ENCODE measurements around the gene COL25A1.

The COL25A1 gene

GRCh38 chr4:108868606-108869227 lies 433.7 kb downstream of the COL25A1 start:
- DNase-seq (ENCODE audit: low spot score) = no peak

GRCh38 chr4:108867476-108867875 lies 435.0 kb downstream of the COL25A1 start:
- no peak for DNase-seq (ENCODE audit: low spot score)

GRCh38 chr4:108861334-108861733 lies 441.1 kb downstream of the COL25A1 start:
- DNase-seq (ENCODE audit: low spot score) = no peak

GRCh38 chr4:108854786-108855185 lies 447.7 kb downstream of the COL25A1 start:
- DNase-seq (ENCODE audit: low spot score) = no peak

GRCh38 chr4:108852691-108853090 lies 449.8 kb downstream of the COL25A1 start:
- DNase-seq (ENCODE audit: low spot score) = no peak

- no peak for DNase-seq (ENCODE audit: low spot score)
Observed at GRCh38 chr4:108851366-108851765, 451.1 kb downstream of the COL25A1 start.

- no peak for DNase-seq (ENCODE audit: low spot score)
Observed at GRCh38 chr4:108850219-108850649, 452.2 kb downstream of the COL25A1 start.

- DNase-seq (ENCODE audit: low spot score) = no peak
Observed at GRCh38 chr4:108849611-108850168, 452.8 kb downstream of the COL25A1 start.

- no peak for DNase-seq (ENCODE audit: low spot score)
Observed at GRCh38 chr4:108846568-108846967, 455.9 kb downstream of the COL25A1 start.

GRCh38 chr4:108840426-108840975 lies 462.0 kb downstream of the COL25A1 start:
- no peak for DNase-seq (ENCODE audit: low spot score)

GRCh38 chr4:108839333-108839732 lies 463.1 kb downstream of the COL25A1 start:
- DNase-seq (ENCODE audit: low spot score) = no peak

- DNase-seq (ENCODE audit: low spot score) = no peak
Observed at GRCh38 chr4:108838451-108838850, 464.0 kb downstream of the COL25A1 start.

GRCh38 chr4:108834835-108835384 lies 467.5 kb downstream of the COL25A1 start:
- DNase-seq (ENCODE audit: low spot score) = peak; percentile 5

GRCh38 chr4:108834166-108834834 lies 468.2 kb downstream of the COL25A1 start:
- DNase-seq (ENCODE audit: low spot score) = no peak

GRCh38 chr4:108833046-108833445 lies 469.4 kb downstream of the COL25A1 start:
- DNase-seq (ENCODE audit: low spot score) = no peak

- no peak for DNase-seq (ENCODE audit: low spot score)
Observed at GRCh38 chr4:108831886-108832285, 470.6 kb downstream of the COL25A1 start.

- no peak for DNase-seq (ENCODE audit: low spot score)
Observed at GRCh38 chr4:108831291-108831690, 471.2 kb downstream of the COL25A1 start.

GRCh38 chr4:108830509-108831244 lies 471.8 kb downstream of the COL25A1 start:
- DNase-seq (ENCODE audit: low spot score) = no peak

GRCh38 chr4:108829966-108830492 lies 472.4 kb downstream of the COL25A1 start:
- no peak for DNase-seq (ENCODE audit: low spot score)

- peak; percentile 6 for DNase-seq (ENCODE audit: low spot score)
Observed at GRCh38 chr4:108828620-108829019, 473.8 kb downstream of the COL25A1 start.

GRCh38 chr4:108825737-108826136 lies 476.7 kb downstream of the COL25A1 start:
- DNase-seq (ENCODE audit: low spot score) = no peak

All from SK-N-DZ (cell line).